Measurements from ENCODE around the gene ZNF407. TPM values are rescaled to one million over a fixed set of nuclear protein-coding genes. Genes with fewer than 3 reads are reported as not detected.

Gene ZNF407
- total RNA-seq, 1 experiment from 2014 or later = 7.6 TPM

GRCh38 chr18:74803117-74803516, 205.4 kb downstream of the ZNF407 start:
- no peak overlapping the region for H2AFZ ChIP-seq (ENCODE audit: low read depth, low read length, poor library complexity, severe bottlenecking)
- BruUV-seq (replicated peaks) = no TSS peak
- H3K4me3 ChIP-seq (replicated peaks in 1 of 2; ENCODE audit: low read depth in 1 of 2, low read length in 2 of 2) = no peak overlapping the region
- no peaks in the 10 kb centered on the region for H3K27me3 ChIP-seq (ENCODE audit: insufficient read depth, low read length)
- ChIA-PET POLR2A (no interaction called here), RAD21 (ENCODE audit: low non-redundant PET in 1 of 2, low total read pairs in 2 of 2, uncharacterized antibody in 2 of 2, unreplicated experiment in 2 of 2) (no interaction called here), CTCF (no interaction called here)
- H4K20me1 ChIP-seq (ENCODE audit: insufficient read depth) = no peaks in the 10 kb centered on the region
- H3K27ac ChIP-seq (ENCODE audit: low read depth, low read length) = no peak overlapping the region
- H3K36me3 ChIP-seq (ENCODE audit: control insufficient read depth in 1 of 2, insufficient read depth in 2 of 2, low read length in 2 of 2) = no peaks in the 10 kb centered on the region
- no peaks in the 10 kb centered on the region for H3K79me2 ChIP-seq (ENCODE audit: insufficient read depth, low read length)
- no peak overlapping the region for H3K9ac ChIP-seq (ENCODE audit: low read length)
- H3K4me2 ChIP-seq (ENCODE audit: low read length) = no peak overlapping the region
- no peak for DNase-seq (ENCODE audit: low read depth, low spot score)
- intact Hi-C loops (cut with micrococcal nuclease) = no loop called here
- no peaks in the 10 kb centered on the region for H3K9me3 ChIP-seq (ENCODE audit: control insufficient read depth in 1 of 2, insufficient read depth in 1 of 2, low read depth in 1 of 2, low read length in 2 of 2)
- no peak for ATAC-seq
- H3K9me2 ChIP-seq (ENCODE audit: insufficient read depth) = no peaks in the 10 kb centered on the region
- TF ChIP-seq CEBPB (IDR thresholded peaks at IDR 0.05; ENCODE audit: low read depth) = no peak
- no peak for TF ChIP-seq TCF7L2 (IDR thresholded peaks at IDR 0.05; ENCODE audit: borderline replicate concordance, extremely low read depth, insufficient read depth, insufficient read length)
- no peak for TF ChIP-seq JUND (IDR thresholded peaks at IDR 0.05)
- no peak for TF ChIP-seq ZFX (IDR thresholded peaks at IDR 0.05)
- TF ChIP-seq, protein P1, sequence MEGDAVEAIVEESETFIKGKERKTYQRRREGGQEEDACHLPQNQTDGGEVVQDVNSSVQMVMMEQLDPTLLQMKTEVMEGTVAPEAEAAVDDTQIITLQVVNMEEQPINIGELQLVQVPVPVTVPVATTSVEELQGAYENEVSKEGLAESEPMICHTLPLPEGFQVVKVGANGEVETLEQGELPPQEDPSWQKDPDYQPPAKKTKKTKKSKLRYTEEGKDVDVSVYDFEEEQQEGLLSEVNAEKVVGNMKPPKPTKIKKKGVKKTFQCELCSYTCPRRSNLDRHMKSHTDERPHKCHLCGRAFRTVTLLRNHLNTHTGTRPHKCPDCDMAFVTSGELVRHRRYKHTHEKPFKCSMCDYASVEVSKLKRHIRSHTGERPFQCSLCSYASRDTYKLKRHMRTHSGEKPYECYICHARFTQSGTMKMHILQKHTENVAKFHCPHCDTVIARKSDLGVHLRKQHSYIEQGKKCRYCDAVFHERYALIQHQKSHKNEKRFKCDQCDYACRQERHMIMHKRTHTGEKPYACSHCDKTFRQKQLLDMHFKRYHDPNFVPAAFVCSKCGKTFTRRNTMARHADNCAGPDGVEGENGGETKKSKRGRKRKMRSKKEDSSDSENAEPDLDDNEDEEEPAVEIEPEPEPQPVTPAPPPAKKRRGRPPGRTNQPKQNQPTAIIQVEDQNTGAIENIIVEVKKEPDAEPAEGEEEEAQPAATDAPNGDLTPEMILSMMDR (IDR thresholded peaks at IDR 0.05 in 2 of 3, conservative IDR thresholded peaks at IDR 0.05 in 1 of 3; ENCODE audit: borderline replicate concordance in 1 of 3, insufficient read depth in 1 of 3, low read depth in 2 of 3, low read length in 2 of 3) = no peak
- TF ChIP-seq ELF1 (IDR thresholded peaks at IDR 0.05; ENCODE audit: borderline replicate concordance, low read depth) = no peak
- no peak for TF ChIP-seq ZNF274 (IDR thresholded peaks at IDR 0.05; ENCODE audit: low read depth, low read length)
- TF ChIP-seq, protein P2, sequence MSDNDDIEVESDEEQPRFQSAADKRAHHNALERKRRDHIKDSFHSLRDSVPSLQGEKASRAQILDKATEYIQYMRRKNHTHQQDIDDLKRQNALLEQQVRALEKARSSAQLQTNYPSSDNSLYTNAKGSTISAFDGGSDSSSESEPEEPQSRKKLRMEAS (IDR thresholded peaks at IDR 0.05) = no peak
- TF ChIP-seq SP1 (IDR thresholded peaks at IDR 0.05; ENCODE audit: low read depth) = no peak
- no peak for TF ChIP-seq SIN3A (IDR thresholded peaks at IDR 0.05; ENCODE audit: low read depth)
- TF ChIP-seq POLR2AphosphoS5 (IDR thresholded peaks at IDR 0.05; ENCODE audit: low read depth, low read length) = no peak
- no peak for TF ChIP-seq EZH2phosphoT487 (IDR thresholded peaks at IDR 0.05; ENCODE audit: borderline replicate concordance)
- H3K4me1 ChIP-seq (ENCODE audit: control insufficient read depth in 1 of 2, insufficient read depth in 2 of 2, low read length in 2 of 2) = peaks cover 25 to 30% of the 10 kb centered on the region in 2 experiments
